SKM-1 (cell line): ENCODE data around the gene PIK3AP1.

Experiments
- DNase-seq: peaks from one replicate; lab custom pipeline; 2025; ENCODE audit not compliant: unreplicated experiment; lab: John Stamatoyannopoulos, UW

PIK3AP1 gene

GRCh38 chr10:96672481-96673175 is 47.7 kb downstream of the PIK3AP1 start:
- DNase-seq, result no peak

GRCh38 chr10:96671211-96671890 is 49.0 kb downstream of the PIK3AP1 start:
- no peak for DNase-seq

GRCh38 chr10:96670786-96671185 is 49.5 kb downstream of the PIK3AP1 start:
- DNase-seq, result no peak

- no peak for DNase-seq
Measured at GRCh38 chr10:96667401-96667800, 52.9 kb downstream of the PIK3AP1 start.

GRCh38 chr10:96666741-96667140 is 53.6 kb downstream of the PIK3AP1 start:
- DNase-seq, result no peak

GRCh38 chr10:96665306-96665705 is 55.0 kb downstream of the PIK3AP1 start:
- DNase-seq, result no peak

- DNase-seq, result no peak
Measured at GRCh38 chr10:96664563-96664962, 55.8 kb downstream of the PIK3AP1 start.

GRCh38 chr10:96663797-96664196 is 56.5 kb downstream of the PIK3AP1 start:
- DNase-seq, result no peak

GRCh38 chr10:96661632-96662031 is 58.7 kb downstream of the PIK3AP1 start:
- no peak for DNase-seq

GRCh38 chr10:96660297-96660696 is 60.0 kb downstream of the PIK3AP1 start:
- no peak for DNase-seq

- no peak for DNase-seq
Measured at GRCh38 chr10:96658844-96659243, 61.5 kb downstream of the PIK3AP1 start.

GRCh38 chr10:96657385-96657784 is 62.9 kb downstream of the PIK3AP1 start:
- DNase-seq, result no peak

GRCh38 chr10:96656839-96657238 is 63.5 kb downstream of the PIK3AP1 start:
- DNase-seq, result peak; percentile 68

GRCh38 chr10:96656198-96656577 is 64.1 kb downstream of the PIK3AP1 start:
- DNase-seq, result no peak

- DNase-seq, result no peak
Measured at GRCh38 chr10:96655461-96656197, 64.7 kb downstream of the PIK3AP1 start.

- DNase-seq, result no peak
Measured at GRCh38 chr10:96651998-96652431, 68.3 kb downstream of the PIK3AP1 start.

- no peak for DNase-seq
Measured at GRCh38 chr10:96650958-96651357, 69.4 kb downstream of the PIK3AP1 start.

- no peak for DNase-seq
Measured at GRCh38 chr10:96648297-96648696, 72.0 kb downstream of the PIK3AP1 start.

- DNase-seq, result no peak
Measured at GRCh38 chr10:96647466-96647865, 72.8 kb downstream of the PIK3AP1 start.

- DNase-seq, result peak; percentile 45
Measured at GRCh38 chr10:96646751-96647166, 73.6 kb downstream of the PIK3AP1 start.

- DNase-seq, result no peak
Measured at GRCh38 chr10:96646301-96646700, 74.0 kb downstream of the PIK3AP1 start.

- DNase-seq, result no peak
Measured at GRCh38 chr10:96645191-96645721, 75.1 kb downstream of the PIK3AP1 start.
